SIG-M5 (cell line): Measurements from ENCODE around the gene CUEDC2.

Experiments
- DNase-seq: peaks from one replicate; lab custom pipeline; 2025; lab: John Stamatoyannopoulos, UW

CUEDC2 gene

GRCh38 chr10:102432162-102432950 is at the start of gene CUEDC2:
TSS of gene CUEDC2 (minus strand) at chr10:102432574. CDS start at chr10:102425188, 7,386 bp downstream.
- DNase-seq: peak; percentile 63

- DNase-seq: no peak
Observed at GRCh38 chr10:102480396-102480795, 48.0 kb upstream of the CUEDC2 start.

GRCh38 chr10:102479651-102480050 is 47.3 kb upstream of the CUEDC2 start:
- DNase-seq: no peak

- DNase-seq: no peak
Observed at GRCh38 chr10:102476466-102477141, 44.2 kb upstream of the CUEDC2 start.

GRCh38 chr10:102475451-102476040 is 43.2 kb upstream of the CUEDC2 start:
- DNase-seq: no peak

GRCh38 chr10:102473445-102474331 is 41.3 kb upstream of the CUEDC2 start:
- DNase-seq: no peak

- DNase-seq: no peak
Observed at GRCh38 chr10:102470579-102471546, 38.5 kb upstream of the CUEDC2 start.

- DNase-seq: no peak
Observed at GRCh38 chr10:102468683-102469082, 36.3 kb upstream of the CUEDC2 start.

GRCh38 chr10:102467971-102468438 is 35.6 kb upstream of the CUEDC2 start:
- no peak for DNase-seq

GRCh38 chr10:102467318-102467717 is 34.9 kb upstream of the CUEDC2 start:
- no peak for DNase-seq

- DNase-seq: no peak
Observed at GRCh38 chr10:102465466-102465865, 33.1 kb upstream of the CUEDC2 start.

GRCh38 chr10:102463983-102464382 is 31.6 kb upstream of the CUEDC2 start:
- no peak for DNase-seq

- DNase-seq: no peak
Observed at GRCh38 chr10:102462512-102463054, 30.2 kb upstream of the CUEDC2 start.

- no peak for DNase-seq
Observed at GRCh38 chr10:102461187-102462054, 29.0 kb upstream of the CUEDC2 start.

GRCh38 chr10:102460836-102461186 is 28.4 kb upstream of the CUEDC2 start:
- no peak for DNase-seq

- no peak for DNase-seq
Observed at GRCh38 chr10:102458656-102459055, 26.3 kb upstream of the CUEDC2 start.

GRCh38 chr10:102457591-102458150 is 25.3 kb upstream of the CUEDC2 start:
- DNase-seq: no peak

- DNase-seq: no peak
Observed at GRCh38 chr10:102455893-102456471, 23.6 kb upstream of the CUEDC2 start.
